Measurements from ENCODE around the gene BMP7. TPM values are rescaled to one million over a fixed set of nuclear protein-coding genes. Genes with fewer than 3 reads are reported as not detected.

BMP7 gene
- 100 to 1,000 TPM in 1 of 4 donors, 10 to 100 TPM in 3; 66.4 to 113 (median 91.3) TPM for polyA plus RNA-seq (ENCODE audit: insufficient read length in 4 of 4)

GRCh38 chr20:57266291-57267157 lies at the start of gene BMP7:
TSS of gene BMP7 (minus strand) at chr20:57266641. CDS start at chr20:57266122, 519 bp downstream.
- no peak for DNase-seq (ENCODE audit: low read depth in 4 of 4, low spot score in 2 of 4)

- DNase-seq (ENCODE audit: low read depth in 4 of 4, low spot score in 2 of 4), result no peak
These were observed 49.6 kb upstream of the BMP7 start for GRCh38 chr20:57315976-57316480.

- no peak for DNase-seq (ENCODE audit: low read depth in 4 of 4, low spot score in 2 of 4)
These were observed 48.9 kb upstream of the BMP7 start for GRCh38 chr20:57315083-57315975.

- no peak for DNase-seq (ENCODE audit: low read depth in 4 of 4, low spot score in 2 of 4)
These were observed 47.5 kb upstream of the BMP7 start for GRCh38 chr20:57313951-57314350.

GRCh38 chr20:57313230-57313629 lies 46.8 kb upstream of the BMP7 start:
- no peak for DNase-seq (ENCODE audit: low read depth in 4 of 4, low spot score in 2 of 4)

- DNase-seq (ENCODE audit: low read depth in 4 of 4, low spot score in 2 of 4), result no peak
These were observed 45.7 kb upstream of the BMP7 start for GRCh38 chr20:57312138-57312537.

- DNase-seq (ENCODE audit: low read depth in 4 of 4, low spot score in 2 of 4), result no peak
These were observed 44.5 kb upstream of the BMP7 start for GRCh38 chr20:57310821-57311514.

GRCh38 chr20:57309544-57310115 lies 43.2 kb upstream of the BMP7 start:
- DNase-seq (ENCODE audit: low read depth in 4 of 4, low spot score in 2 of 4), result no peak

- DNase-seq (ENCODE audit: low read depth in 4 of 4, low spot score in 2 of 4), result no peak
These were observed 42.2 kb upstream of the BMP7 start for GRCh38 chr20:57308451-57309271.

GRCh38 chr20:57306747-57307146 lies 40.3 kb upstream of the BMP7 start:
- no peak for DNase-seq (ENCODE audit: low read depth in 4 of 4, low spot score in 2 of 4)

GRCh38 chr20:57301026-57301425 lies 34.6 kb upstream of the BMP7 start:
- DNase-seq (ENCODE audit: low read depth in 4 of 4, low spot score in 2 of 4), result no peak

GRCh38 chr20:57298457-57298856 lies 32.0 kb upstream of the BMP7 start:
- no peak for DNase-seq (ENCODE audit: low read depth in 4 of 4, low spot score in 2 of 4)

GRCh38 chr20:57294550-57294949 lies 28.1 kb upstream of the BMP7 start:
- DNase-seq (ENCODE audit: low read depth in 4 of 4, low spot score in 2 of 4), result no peak

GRCh38 chr20:57293995-57294394 lies 27.6 kb upstream of the BMP7 start:
- DNase-seq (ENCODE audit: low read depth in 4 of 4, low spot score in 2 of 4), result no peak

GRCh38 chr20:57292611-57293010 lies 26.2 kb upstream of the BMP7 start:
- no peak for DNase-seq (ENCODE audit: low read depth in 4 of 4, low spot score in 2 of 4)

GRCh38 chr20:57291694-57292093 lies 25.3 kb upstream of the BMP7 start:
- no peak for DNase-seq (ENCODE audit: low read depth in 4 of 4, low spot score in 2 of 4)

GRCh38 chr20:57291003-57291402 lies 24.6 kb upstream of the BMP7 start:
- DNase-seq (ENCODE audit: low read depth in 4 of 4, low spot score in 2 of 4), result no peak

GRCh38 chr20:57290178-57290484 lies 23.7 kb upstream of the BMP7 start:
- DNase-seq (ENCODE audit: low read depth in 4 of 4, low spot score in 2 of 4), result no peak

- DNase-seq (ENCODE audit: low read depth in 4 of 4, low spot score in 2 of 4), result no peak
These were observed 23.1 kb upstream of the BMP7 start for GRCh38 chr20:57289391-57290177.

Measured in left renal cortex interstitium (tissue), 4 donors.